Measurements from ENCODE around the gene SERP2. TPM values are rescaled to one million over a fixed set of nuclear protein-coding genes. Genes with fewer than 3 reads are reported as not detected.

Gene SERP2
- total RNA-seq, 1 donor from 2014 or later = 6.3 TPM

DNA sequence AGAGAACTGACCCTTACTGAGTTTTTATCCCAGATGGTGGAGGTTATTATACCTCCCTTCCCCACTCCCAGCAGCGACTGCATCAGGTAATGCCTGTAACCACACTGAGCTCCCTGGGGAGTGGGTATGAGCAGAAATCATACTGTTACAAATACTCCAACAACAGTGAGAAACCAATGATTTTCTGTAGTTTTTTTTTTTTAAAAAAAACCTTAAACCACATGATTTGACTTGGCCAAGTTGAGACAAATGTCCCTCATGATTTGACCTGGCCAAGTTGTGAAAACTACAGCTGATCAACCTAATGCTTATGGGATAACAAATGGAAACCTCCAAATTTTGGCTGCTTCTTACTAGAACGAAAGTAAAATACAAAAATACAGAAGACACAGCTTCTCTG lies 33.1 kb upstream of the SERP2 start:
- no peaks in the 10 kb centered on the region for H3K27me3 Mint-ChIP-seq
- no peaks in the 10 kb centered on the region for H3K36me3 Mint-ChIP-seq (ENCODE audit: insufficient read depth)
- peaks cover 3% of the 10 kb centered on the region for H3K9me3 Mint-ChIP-seq (ENCODE audit: low read depth)
- no peaks in the 10 kb centered on the region for H3K4me1 Mint-ChIP-seq (ENCODE audit: low read depth)
- no peak overlapping the region for H3K4me3 Mint-ChIP-seq (ENCODE audit: low read depth)
- H3K27ac Mint-ChIP-seq = no peak overlapping the region
- DNase-seq (ENCODE audit: low spot score, unreplicated experiment) = no peak
- no peak for TF ChIP-seq CTCF (IDR thresholded peaks at IDR 0.05; ENCODE audit: unreplicated experiment)

DNA sequence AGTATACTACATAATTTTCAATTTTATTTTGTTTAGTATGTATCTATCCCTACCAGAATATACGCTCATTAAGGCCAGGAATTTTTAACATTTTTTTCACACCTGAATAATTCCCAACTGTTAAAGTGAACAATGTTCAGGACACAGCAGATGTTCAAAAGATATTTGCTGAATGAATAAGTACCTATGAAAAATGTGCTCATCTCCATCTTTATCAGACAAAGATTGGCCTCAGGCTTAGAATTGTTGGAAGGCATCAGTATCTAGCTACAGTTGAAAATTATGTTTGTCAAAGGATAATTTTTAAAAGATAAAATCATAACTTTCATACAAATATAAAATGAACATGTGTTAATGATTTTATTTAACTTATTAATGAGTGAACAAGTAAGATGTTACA lies 30.9 kb upstream of the SERP2 start:
- no peak for DNase-seq (ENCODE audit: low spot score, unreplicated experiment)
- H3K36me3 Mint-ChIP-seq (ENCODE audit: insufficient read depth) = no peaks in the 10 kb centered on the region
- H3K4me1 Mint-ChIP-seq (ENCODE audit: low read depth) = no peaks in the 10 kb centered on the region
- peaks cover 3% of the 10 kb centered on the region for H3K9me3 Mint-ChIP-seq (ENCODE audit: low read depth)
- H3K27ac Mint-ChIP-seq = no peak overlapping the region
- H3K4me3 Mint-ChIP-seq (ENCODE audit: low read depth) = no peak overlapping the region
- TF ChIP-seq CTCF (IDR thresholded peaks at IDR 0.05; ENCODE audit: unreplicated experiment) = no peak
- H3K27me3 Mint-ChIP-seq = no peaks in the 10 kb centered on the region

DNA sequence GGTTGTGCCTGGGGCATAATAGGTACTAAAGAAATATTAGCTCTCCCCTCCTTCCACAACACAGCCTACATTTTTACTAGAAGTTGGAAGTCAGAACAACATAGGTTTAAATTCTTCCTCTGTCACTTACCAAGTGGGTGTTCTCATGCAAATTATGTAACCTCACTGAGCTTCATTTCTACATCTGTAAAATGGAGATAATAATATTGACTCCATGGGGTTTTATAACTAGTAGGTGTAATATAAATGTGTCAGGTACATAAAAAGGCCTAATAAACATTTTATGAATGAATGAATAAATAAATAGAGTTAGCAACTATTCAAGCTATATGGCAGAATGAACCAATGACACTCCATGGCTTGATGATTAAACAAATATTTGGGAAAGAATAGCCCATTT lies 27.1 kb upstream of the SERP2 start:
- no peak for DNase-seq (ENCODE audit: low spot score, unreplicated experiment)
- no peaks in the 10 kb centered on the region for H3K27me3 Mint-ChIP-seq
- no peaks in the 10 kb centered on the region for H3K36me3 Mint-ChIP-seq (ENCODE audit: insufficient read depth)
- H3K4me3 Mint-ChIP-seq (ENCODE audit: low read depth) = no peak overlapping the region
- H3K4me1 Mint-ChIP-seq (ENCODE audit: low read depth) = peaks cover 1% of the 10 kb centered on the region
- no peak overlapping the region for H3K27ac Mint-ChIP-seq
- H3K9me3 Mint-ChIP-seq (ENCODE audit: low read depth) = no peaks in the 10 kb centered on the region
- no peak for TF ChIP-seq CTCF (IDR thresholded peaks at IDR 0.05; ENCODE audit: unreplicated experiment)

GRCh38 chr13:44347301-44347700 lies 26.3 kb upstream of the SERP2 start:
- Mint-ChIP-seq H3K27ac (no peak overlapping the region), H3K27me3 (no peaks in the 10 kb centered on the region), H3K9me3 (ENCODE audit: low read depth) (no peaks in the 10 kb centered on the region), H3K4me1 (ENCODE audit: low read depth) (peaks cover 4% of the 10 kb centered on the region), H3K4me3 (ENCODE audit: low read depth) (no peak overlapping the region), H3K36me3 (ENCODE audit: insufficient read depth) (no peaks in the 10 kb centered on the region)
- TF ChIP-seq CTCF (IDR thresholded peaks at IDR 0.05; ENCODE audit: unreplicated experiment) = no peak
- DNase-seq (ENCODE audit: low spot score, unreplicated experiment) = no peak

GRCh38 chr13:44347949-44348348 lies 25.7 kb upstream of the SERP2 start:
- H3K27ac Mint-ChIP-seq = no peak overlapping the region
- H3K27me3 Mint-ChIP-seq = no peaks in the 10 kb centered on the region
- H3K4me1 Mint-ChIP-seq (ENCODE audit: low read depth) = peaks cover 4% of the 10 kb centered on the region
- no peaks in the 10 kb centered on the region for H3K9me3 Mint-ChIP-seq (ENCODE audit: low read depth)
- H3K36me3 Mint-ChIP-seq (ENCODE audit: insufficient read depth) = no peaks in the 10 kb centered on the region
- DNase-seq (ENCODE audit: low spot score, unreplicated experiment) = no peak
- no peak overlapping the region for H3K4me3 Mint-ChIP-seq (ENCODE audit: low read depth)
- no peak for TF ChIP-seq CTCF (IDR thresholded peaks at IDR 0.05; ENCODE audit: unreplicated experiment)

All from progenitor cell of endocrine pancreas (in vitro differentiated cells).